Lung (tissue), 12 donors: ENCODE results near the gene FMN1. TPM values are rescaled to one million over a fixed set of nuclear protein-coding genes. Genes with fewer than 3 reads are reported as not detected.
A peak's percentile ranks its signal among the peaks of the same experiment; 100 is the strongest.

Experiments
- ATAC-seq: fragments of 200-7000 bp; cut with Tn5 transposase; one replicate; pipeline ENCODE4 v1.9.1; 2020; ENCODE audit warnings: moderate number of reproducible peaks; ENCODE audit not compliant: insufficient read depth, low FRiP score
- DNase-seq, 3 donors: peaks; one replicate each; pipeline ENCODE4 v3.0.0-alpha.2; 2013 to 2017
- H3K27ac ChIP-seq, 2 donors: one replicate each; pipeline ENCODE4 v1.5.1; 2013; ENCODE audit warnings: mild to moderate bottlenecking in 2 of 2, moderate library complexity in 2 of 2, control low read depth in 1 of 2, inconsistent platforms in 1 of 2, low read depth in 1 of 2, low read length in 1 of 2
- H3K27me3 ChIP-seq, 3 donors: one replicate each; pipeline ENCODE4 v1.5.1; 2013; ENCODE audit warnings: low read length in 2 of 3; ENCODE audit not compliant: control insufficient read depth in 3 of 3, insufficient read depth in 3 of 3
- H3K36me3 ChIP-seq, 4 donors: one replicate each; pipeline ENCODE4 v1.5.1; 2013; ENCODE audit warnings: low read length in 4 of 4, mild to moderate bottlenecking in 1 of 4, moderate library complexity in 1 of 4; ENCODE audit not compliant: control insufficient read depth in 4 of 4, insufficient read depth in 4 of 4
- H3K4me1 ChIP-seq, 5 donors: one replicate each; pipeline ENCODE4 v1.5.1; 2013; ENCODE audit warnings: low read length in 5 of 5, mild to moderate bottlenecking in 2 of 5, moderate library complexity in 1 of 5; ENCODE audit not compliant: control insufficient read depth in 5 of 5, insufficient read depth in 5 of 5
- H3K4me3 ChIP-seq: one replicate; pipeline ENCODE4 v1.5.1; 2013; ENCODE audit warnings: mild to moderate bottlenecking, control low read depth, moderate library complexity
- H3K9ac ChIP-seq, 2 donors: one replicate each; pipeline ENCODE4 v1.5.1; 2013; ENCODE audit warnings: low read length in 2 of 2, control low read depth in 1 of 2; ENCODE audit not compliant: insufficient read depth in 1 of 2
- H3K9me3 ChIP-seq, 4 donors: one replicate each; pipeline ENCODE4 v1.5.1; 2013; ENCODE audit warnings: low read length in 3 of 4, mild to moderate bottlenecking in 1 of 4, moderate library complexity in 1 of 4; ENCODE audit not compliant: control insufficient read depth in 4 of 4, insufficient read depth in 3 of 4
- WGBS, 2 donors: extraction: QIAGEN DNeasy Blood & Tissue Kit; methylation state at CpG; one replicate each; pipeline ENCODE4 v1.1.7; 2013; 5-methylcytosine and 5-hydroxymethylcytosine counted together
- polyA plus RNA-seq, 2 donors: library from polyadenylated mRNA; stranded (reverse); fragments of 200-250 nt; gene quantifications; one replicate each; pipeline ENCODE4 v1.2.1, GENCODE V29; 2013
- total RNA-seq, 2 donors: library from RNA; depleted of rRNA in 1 of 2; stranded (reverse); fragments of >200 nt in 1 of 2; gene quantifications; one replicate each; pipeline ENCODE4 v1.2.1, GENCODE V29; 2014 to 2021
- TF ChIP-seq, protein P1 (sequence below): IDR thresholded peaks from 2 replicates; pipeline ENCODE4 v1.5.1; 2012; ENCODE audit warnings: mild to moderate bottlenecking; ENCODE audit errors: control extremely low read depth, extremely low read depth
- donor health status: control.
- donor health status: control.
- donor health status: Bipolar disorder and iron deficiency.
- donor health status: healthy.
- donor health status: DM: yes; HTN: yes; CAD: no.

Gene FMN1
- total and polyA plus RNA-seq, 4 donors = 4.6 to 45.2 (median 15.7) TPM

DNA sequence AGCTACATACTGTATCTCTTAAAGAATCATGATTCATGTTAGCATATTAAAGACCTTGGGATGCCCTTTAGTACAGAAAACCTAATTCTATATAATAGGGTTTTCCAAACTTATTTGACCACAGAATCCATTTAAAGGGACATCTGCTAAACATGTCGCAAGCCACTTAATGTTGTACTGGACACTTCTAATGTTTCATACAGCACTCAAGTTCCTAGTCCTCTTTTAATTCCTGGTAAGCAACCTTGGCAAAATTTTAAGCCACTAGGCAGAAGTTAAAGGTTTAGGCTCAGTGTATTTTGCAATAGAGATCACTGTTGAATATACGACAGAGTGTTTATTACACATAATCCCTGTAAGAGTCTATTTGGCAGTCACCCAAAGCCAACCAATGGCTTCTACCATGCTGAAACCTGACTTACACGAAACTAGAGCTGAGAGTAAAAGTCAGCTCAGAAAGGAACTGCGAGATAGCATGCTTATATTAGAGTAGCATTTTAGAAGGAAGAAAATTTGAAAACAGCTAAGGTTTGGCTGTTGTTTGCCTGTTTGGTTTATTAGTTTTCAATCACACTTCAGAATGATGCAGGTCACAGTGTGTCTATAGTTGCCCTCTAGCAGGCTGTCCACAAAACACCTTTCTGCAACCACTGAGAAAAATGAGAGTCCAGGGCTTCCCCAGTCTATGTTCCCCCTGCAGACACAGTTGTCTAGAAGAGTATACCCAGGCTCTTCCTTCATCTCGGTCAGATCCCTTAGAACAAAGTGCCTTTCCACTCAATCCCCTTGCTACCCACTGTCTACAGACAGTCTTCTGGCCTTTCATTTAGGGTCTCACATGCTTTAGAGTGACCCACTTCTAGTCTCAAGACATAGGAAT, 104.4 kb downstream of the FMN1 start:
- no peak overlapping the region for H3K9ac ChIP-seq
- H3K27me3 ChIP-seq = no peaks in the 10 kb centered on the region
- ATAC-seq (peak; percentile 72), DNase-seq (peak; percentile 25 to 85 (median 75))
- no peaks in the 10 kb centered on the region for H3K9me3 ChIP-seq
- H3K4me1 ChIP-seq = peaks cover 0 to 29% (median 0%) of the 10 kb centered on the region in 5 donors
- H3K36me3 ChIP-seq = no peaks in the 10 kb centered on the region
- no peak overlapping the region for H3K27ac ChIP-seq
- WGBS, 2 donors = 43 to 49% methylated on average over 5 of the region's 5 CpGs
- TF ChIP-seq, protein P1, sequence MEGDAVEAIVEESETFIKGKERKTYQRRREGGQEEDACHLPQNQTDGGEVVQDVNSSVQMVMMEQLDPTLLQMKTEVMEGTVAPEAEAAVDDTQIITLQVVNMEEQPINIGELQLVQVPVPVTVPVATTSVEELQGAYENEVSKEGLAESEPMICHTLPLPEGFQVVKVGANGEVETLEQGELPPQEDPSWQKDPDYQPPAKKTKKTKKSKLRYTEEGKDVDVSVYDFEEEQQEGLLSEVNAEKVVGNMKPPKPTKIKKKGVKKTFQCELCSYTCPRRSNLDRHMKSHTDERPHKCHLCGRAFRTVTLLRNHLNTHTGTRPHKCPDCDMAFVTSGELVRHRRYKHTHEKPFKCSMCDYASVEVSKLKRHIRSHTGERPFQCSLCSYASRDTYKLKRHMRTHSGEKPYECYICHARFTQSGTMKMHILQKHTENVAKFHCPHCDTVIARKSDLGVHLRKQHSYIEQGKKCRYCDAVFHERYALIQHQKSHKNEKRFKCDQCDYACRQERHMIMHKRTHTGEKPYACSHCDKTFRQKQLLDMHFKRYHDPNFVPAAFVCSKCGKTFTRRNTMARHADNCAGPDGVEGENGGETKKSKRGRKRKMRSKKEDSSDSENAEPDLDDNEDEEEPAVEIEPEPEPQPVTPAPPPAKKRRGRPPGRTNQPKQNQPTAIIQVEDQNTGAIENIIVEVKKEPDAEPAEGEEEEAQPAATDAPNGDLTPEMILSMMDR = no peak
- no peak overlapping the region for H3K4me3 ChIP-seq

DNA sequence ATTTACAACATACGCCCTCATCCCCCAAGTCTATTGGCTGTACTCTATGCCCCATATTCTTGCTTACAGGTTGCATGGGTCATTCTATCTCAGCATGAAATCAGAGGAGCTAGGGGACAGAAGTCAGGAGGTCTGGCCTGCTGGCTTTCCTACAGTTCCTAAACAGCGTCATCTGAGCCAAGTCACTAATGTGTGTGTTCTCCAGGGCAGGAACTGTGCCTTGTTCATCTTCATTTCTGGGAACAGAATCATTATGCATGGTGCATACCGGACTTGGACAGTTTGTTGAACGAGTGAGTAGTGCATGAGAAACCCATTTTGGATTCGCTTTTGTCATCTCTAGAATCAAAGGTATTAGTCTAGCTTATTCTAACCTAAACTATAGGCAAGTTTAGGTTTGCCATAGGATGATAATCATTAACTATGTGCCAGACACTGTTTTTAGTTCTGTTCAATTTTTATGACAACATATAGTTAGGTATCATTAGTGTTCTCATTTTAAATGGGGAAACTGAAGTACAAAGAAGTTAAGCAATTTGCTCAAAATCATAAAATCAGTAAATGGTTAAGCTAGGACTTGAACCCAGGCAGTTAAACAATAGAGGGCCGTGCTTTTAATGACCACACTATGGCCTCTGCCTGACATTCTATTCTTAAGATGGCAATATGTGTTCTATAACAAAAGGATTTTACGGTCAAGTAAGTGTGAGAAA, 105.2 kb downstream of the FMN1 start:
- peaks cover 0 to 26% (median 0%) of the 10 kb centered on the region in 5 donors for H3K4me1 ChIP-seq
- DNase-seq = no peak
- ATAC-seq = no peak
- H3K36me3 ChIP-seq = no peaks in the 10 kb centered on the region
- H3K4me3 ChIP-seq = no peak overlapping the region
- 87 to 93% methylated on average over 7 of the region's 7 CpGs for WGBS, 2 donors
- H3K27ac ChIP-seq = no peak overlapping the region
- no peaks in the 10 kb centered on the region for H3K27me3 ChIP-seq
- no peak overlapping the region for H3K9ac ChIP-seq
- TF ChIP-seq, protein P1 = no peak
- no peaks in the 10 kb centered on the region for H3K9me3 ChIP-seq

DNA sequence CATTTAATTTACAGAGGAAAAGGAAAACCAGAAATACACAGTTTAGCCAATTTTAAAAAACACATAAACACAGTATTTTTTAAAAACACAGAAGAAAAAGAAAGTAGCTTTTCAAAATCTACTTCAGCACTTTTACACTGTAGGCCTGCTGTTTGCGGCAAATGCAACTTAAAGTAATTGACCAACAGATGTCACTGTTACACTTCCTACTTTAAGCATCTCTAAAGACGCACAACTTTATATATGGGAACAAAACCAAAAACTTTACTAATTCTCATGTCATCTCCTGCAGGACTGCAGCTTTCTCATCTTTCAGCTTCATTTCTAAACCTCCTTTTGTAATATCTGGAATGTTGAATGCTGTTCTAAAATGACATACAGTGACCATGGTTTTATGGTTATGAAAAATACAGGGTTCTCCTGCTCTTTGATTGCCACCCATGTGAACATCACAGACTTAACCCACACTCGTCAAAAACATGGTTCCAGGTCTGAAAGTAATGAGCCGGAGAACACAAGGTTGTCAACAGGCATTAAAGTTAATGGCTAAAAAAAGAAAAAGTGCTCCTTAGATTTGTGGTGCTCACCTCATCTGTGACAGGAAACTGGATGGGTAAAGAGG, 107.9 kb downstream of the FMN1 start:
- ATAC-seq (peak; percentile 54), DNase-seq (peak; percentile 14 to 88 (median 72))
- Histone ChIP-seq H3K9me3 (no peaks in the 10 kb centered on the region), H3K9ac (no peak overlapping the region), H3K27ac (no peak overlapping the region), H3K4me3 (no peak overlapping the region), H3K4me1 (peaks cover 0 to 13% (median 0%) of the 10 kb centered on the region in 5 donors), H3K36me3 (no peaks in the 10 kb centered on the region), H3K27me3 (no peaks in the 10 kb centered on the region)
- 31 to 37% methylated on average over 4 of the region's 4 CpGs for WGBS, 2 donors
- TF ChIP-seq, protein P1 = peak; percentile 49
